Inferior parietal cortex (tissue), 1 donor: ENCODE results near the gene P4HA1.

Experiments
- DNase-seq: peaks from one replicate; pipeline ENCODE4 v3.0.0-alpha.2; 2016; ENCODE audit errors: extremely low spot score

P4HA1 gene

DNA sequence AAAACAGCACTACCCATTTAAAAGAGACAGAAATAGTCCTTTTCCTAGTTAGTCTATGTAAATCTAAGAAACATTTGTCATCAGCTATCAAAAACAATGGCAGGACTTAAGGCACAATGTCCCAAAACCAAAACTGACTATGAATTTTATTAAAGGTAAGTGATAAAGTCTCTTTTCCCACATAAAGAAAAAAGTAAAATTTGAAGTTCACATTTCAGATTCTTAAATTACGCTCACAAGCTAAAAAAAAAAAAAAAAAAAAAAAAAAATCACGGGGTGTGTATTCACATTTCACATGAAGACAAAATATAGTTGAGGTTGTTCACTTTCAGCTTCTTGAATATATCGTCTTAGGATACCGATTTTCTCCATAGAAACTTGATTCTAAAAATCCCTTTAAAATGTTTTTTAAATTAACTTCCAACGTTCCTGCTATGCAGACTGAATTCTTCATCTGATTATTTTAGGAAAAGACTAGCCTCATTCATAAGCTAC is 1.6 kb downstream of the P4HA1 start:
- DNase-seq = no peak

DNA sequence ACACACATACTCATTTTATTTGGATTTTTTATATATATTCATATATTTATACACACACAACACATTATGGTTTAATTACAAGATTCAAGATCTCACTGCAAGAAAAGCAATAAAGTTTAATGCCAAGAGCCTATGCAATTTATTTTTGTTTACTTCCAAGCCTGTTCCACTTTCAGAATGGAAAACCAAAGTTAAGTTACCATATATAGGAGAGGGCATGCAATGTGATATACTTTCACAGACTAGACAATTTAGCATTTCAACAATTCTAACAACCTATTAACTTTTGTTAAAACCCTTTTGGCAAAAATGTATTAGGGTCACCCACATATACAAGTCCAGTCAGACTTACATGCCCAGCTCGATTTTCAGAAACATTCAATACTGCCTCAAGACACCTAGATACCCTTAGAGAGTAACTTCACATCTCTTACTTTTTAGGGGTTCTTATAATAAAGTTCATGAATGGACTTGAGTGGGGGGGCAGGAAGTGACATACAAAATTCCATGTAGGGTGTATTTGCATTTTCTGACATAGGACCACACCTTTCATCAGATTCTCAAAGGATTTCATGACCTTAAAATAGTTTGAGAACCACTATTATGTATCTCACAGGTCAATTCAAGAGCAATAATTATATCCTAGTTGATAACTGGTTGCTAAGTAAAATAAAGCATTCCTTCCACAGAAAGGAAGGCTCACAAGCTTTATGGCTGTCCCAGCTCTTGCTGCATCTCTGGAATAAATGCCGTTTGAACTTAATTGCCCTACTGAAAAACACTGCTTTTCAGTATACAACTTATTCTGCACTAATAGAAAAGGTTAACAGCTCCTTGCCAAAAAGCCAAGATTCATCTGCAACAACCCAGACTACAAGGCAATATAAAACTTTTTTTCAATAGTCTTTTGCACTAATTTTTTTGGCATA is 2.5 kb downstream of the P4HA1 start:
- no peak for DNase-seq

GRCh38 chr10:73092830-73093229 is 3.8 kb downstream of the P4HA1 start:
- no peak for DNase-seq

DNA sequence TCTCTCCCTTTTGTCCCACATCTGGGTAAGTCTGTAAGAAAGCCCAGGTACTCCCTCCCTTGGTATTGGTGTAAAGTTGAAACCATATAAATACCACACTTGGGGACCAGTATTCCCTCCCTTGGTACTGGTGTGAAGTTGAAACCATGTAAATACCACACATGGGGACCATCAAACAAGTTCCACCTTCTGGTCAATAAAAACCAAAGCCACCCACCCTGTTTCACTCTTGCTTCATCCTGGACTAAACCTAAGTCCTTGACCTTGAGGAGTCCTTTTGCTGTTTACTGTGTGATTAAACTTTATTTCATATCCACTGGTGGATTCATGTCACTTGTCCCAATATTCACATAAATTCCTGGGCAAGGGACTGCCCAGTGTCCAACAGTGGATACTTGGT is 8.4 kb downstream of the P4HA1 start:
- DNase-seq = no peak

DNA sequence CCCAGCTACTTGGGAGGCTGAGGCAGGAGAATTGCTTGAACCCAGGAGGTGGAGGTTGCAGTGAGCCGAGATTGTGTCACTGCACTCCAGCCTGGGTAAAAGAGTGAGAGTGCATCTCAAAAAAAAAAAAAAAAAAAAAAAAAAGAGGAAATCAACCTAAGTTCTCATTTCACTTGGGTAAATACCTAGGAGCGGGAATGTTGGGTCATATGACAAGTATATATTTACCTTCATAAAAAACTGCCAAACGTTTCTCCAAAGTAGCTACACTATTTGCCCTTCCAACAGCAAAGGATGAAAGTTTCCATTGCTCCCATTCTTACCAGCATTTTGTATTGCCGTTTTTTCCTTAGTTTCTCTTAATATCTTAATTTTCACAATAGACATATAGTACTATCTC is 9.8 kb downstream of the P4HA1 start:
- DNase-seq = no peak

DNA sequence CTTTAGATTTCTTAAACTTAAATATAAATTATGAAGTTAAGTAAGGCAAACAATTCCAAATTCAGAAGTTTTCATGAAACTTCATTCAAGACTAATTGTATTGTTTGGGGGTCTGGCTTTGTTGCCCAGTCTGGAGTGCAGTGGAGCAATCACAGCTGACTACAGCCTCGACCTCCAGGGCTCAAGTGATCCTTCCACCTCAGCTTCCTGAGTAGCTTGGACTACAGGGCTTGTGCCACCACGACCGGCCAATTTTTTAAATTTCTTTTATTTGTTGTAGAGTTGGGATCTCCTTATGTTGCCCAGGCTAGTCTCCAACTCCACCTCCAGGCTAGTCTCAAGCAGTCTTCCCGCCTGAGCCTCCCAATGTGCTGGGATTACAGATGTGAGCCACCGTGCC is 12.5 kb downstream of the P4HA1 start:
- no peak for DNase-seq

- DNase-seq = no peak
These were observed 13.4 kb downstream of the P4HA1 start for GRCh38 chr10:73083221-73083620.

- DNase-seq = no peak
These were observed 16.7 kb downstream of the P4HA1 start for GRCh38 chr10:73079779-73080541.

- peak; percentile 74 for DNase-seq
These were observed 20.1 kb downstream of the P4HA1 start for GRCh38 chr10:73076360-73077183.

GRCh38 chr10:73075829-73076228 is 20.8 kb downstream of the P4HA1 start:
- DNase-seq = no peak

- DNase-seq = no peak
These were observed 23.0 kb downstream of the P4HA1 start for GRCh38 chr10:73073627-73074026.

GRCh38 chr10:73065441-73065840 is 31.2 kb downstream of the P4HA1 start:
- no peak for DNase-seq

- DNase-seq = no peak
These were observed 34.9 kb downstream of the P4HA1 start for GRCh38 chr10:73061743-73062142.

GRCh38 chr10:73060738-73061635 is 35.7 kb downstream of the P4HA1 start:
- peak; percentile 44 for DNase-seq

GRCh38 chr10:73060173-73060572 is 36.5 kb downstream of the P4HA1 start:
- no peak for DNase-seq

- DNase-seq = no peak
These were observed 38.5 kb downstream of the P4HA1 start for GRCh38 chr10:73058057-73058591.

- DNase-seq = no peak
These were observed 42.4 kb downstream of the P4HA1 start for GRCh38 chr10:73054286-73054685.

GRCh38 chr10:73053275-73053674 is 43.4 kb downstream of the P4HA1 start:
- DNase-seq = no peak

- no peak for DNase-seq
These were observed 52.0 kb downstream of the P4HA1 start for GRCh38 chr10:73044378-73045285.
